GM12872 (cell line): ENCODE data around the gene KLHL2.

Experiments
- TF ChIP-seq, protein P1 (sequence below): IDR thresholded peaks from 3 replicates; pipeline ENCODE4 v1.5.1; 2011; ENCODE audit warnings: low read depth, mild to moderate bottlenecking, low read length, moderate library complexity; ENCODE audit not compliant: insufficient read depth

The KLHL2 gene

DNA sequence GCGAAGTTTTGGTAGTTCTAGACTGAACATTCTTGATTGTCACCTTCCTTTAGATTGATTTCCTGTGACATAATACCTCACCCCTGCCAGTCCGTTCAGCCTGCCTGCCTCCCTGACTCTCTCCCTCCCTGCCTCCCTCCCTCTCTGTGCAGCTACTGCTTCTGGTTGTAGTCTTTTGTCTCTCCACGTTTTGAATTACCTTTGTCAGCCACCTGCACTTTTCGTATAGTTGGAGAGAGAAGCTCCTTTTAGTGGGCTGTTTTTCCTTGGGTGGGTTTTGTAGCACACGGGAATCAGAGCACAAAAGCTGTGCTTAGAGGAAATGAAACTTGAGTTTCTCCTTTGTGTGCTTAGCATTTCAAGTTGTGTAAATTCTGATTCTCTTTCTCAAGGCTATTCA is 87.5 kb downstream of the KLHL2 start:
- TF ChIP-seq, protein P1, sequence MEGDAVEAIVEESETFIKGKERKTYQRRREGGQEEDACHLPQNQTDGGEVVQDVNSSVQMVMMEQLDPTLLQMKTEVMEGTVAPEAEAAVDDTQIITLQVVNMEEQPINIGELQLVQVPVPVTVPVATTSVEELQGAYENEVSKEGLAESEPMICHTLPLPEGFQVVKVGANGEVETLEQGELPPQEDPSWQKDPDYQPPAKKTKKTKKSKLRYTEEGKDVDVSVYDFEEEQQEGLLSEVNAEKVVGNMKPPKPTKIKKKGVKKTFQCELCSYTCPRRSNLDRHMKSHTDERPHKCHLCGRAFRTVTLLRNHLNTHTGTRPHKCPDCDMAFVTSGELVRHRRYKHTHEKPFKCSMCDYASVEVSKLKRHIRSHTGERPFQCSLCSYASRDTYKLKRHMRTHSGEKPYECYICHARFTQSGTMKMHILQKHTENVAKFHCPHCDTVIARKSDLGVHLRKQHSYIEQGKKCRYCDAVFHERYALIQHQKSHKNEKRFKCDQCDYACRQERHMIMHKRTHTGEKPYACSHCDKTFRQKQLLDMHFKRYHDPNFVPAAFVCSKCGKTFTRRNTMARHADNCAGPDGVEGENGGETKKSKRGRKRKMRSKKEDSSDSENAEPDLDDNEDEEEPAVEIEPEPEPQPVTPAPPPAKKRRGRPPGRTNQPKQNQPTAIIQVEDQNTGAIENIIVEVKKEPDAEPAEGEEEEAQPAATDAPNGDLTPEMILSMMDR = no peak

DNA sequence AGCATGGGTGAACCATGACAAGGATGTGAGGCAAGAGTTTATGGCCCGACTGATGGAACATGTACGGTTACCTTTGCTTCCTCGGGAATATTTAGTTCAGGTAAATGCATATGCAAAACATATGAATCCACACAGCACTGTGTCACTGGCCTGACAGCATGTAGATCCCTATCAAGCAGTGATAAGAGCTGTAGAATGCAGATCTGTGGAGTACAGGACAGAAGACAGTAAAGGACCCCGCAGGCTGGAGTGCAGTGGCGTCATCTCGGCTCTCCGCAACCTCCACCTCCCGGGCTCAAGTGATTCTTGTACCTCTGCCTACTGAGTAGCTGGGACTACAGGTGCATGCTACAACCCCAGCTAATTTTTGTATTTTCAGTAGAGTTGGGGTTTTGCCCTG is 90.3 kb downstream of the KLHL2 start:
- TF ChIP-seq, protein P1 = no peak

GRCh38 chr4:165299399-165300060 is 92.2 kb downstream of the KLHL2 start:
- TF ChIP-seq, protein P1 = no peak

DNA sequence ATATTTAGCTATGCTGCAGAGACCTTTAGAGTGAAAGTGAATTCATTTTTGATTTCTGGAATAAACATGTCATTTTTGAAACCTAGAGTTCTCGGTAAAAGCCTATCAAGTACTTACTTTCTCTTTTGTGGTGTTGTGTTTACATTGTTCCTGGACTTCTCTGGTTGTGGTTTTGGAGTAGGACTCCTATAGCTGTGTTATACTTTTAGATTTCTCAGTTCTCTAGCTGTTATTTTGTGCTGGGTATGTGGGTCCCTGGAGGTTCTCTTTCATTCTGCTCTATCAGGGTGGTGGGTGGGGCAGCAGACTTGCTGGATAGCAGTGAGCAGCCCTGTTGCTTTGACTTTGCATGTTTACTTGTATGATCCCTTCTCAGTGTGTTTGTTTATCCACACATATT is 94.5 kb downstream of the KLHL2 start:
- TF ChIP-seq, protein P1 = no peak

DNA sequence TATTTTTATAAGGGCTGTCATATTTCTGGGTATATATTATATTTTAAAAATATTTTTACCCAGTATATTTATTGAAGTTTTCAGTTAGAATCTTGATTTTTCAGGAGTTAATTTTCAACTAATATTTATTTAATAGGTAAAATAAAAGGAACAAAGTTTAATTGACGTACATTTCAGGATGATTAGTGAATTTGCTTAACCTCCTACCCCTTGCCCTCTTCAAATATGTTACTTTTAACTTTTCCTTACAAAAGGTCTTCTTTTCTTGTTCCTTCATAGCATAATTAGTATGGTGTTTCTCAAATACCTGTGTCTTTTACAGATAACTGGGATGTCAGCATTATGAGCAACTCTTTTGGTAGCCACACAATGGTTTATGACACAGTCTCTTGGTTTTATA is 95.3 kb downstream of the KLHL2 start:
- TF ChIP-seq, protein P1 = no peak

- TF ChIP-seq, protein P1 = no peak
These were observed 100.8 kb downstream of the KLHL2 start for GRCh38 chr4:165308166-165308565.

DNA sequence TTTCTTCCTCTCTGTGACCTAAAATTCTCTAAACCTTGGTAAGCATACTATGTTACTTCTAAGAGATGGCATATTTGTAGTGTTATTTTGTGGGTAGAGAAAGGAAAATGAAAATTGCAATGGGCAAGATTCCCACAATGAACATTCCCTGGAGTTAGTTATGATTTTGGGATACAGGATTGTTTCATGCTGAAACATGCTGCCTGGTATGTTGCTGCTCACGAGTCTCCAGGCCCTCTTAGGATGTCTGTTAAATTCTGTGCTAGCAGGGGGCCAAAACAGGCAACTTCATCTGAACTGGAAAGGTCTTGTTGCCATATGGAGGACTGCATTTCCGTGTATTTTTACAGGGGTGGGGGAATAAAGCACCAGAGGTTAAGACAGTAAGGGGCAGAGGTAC is 101.2 kb downstream of the KLHL2 start:
- TF ChIP-seq, protein P1 = no peak
